ENCODE results near the gene KCNMB4.

- TF ChIP-seq CTCF (IDR thresholded peaks at IDR 0.05) (no peak), TCF7L2 (IDR thresholded peaks at IDR 0.05; ENCODE audit: low read depth, low read length) (no peak), POLR2AphosphoS5 (IDR thresholded peaks at IDR 0.05; ENCODE audit: low read depth, low read length) (no peak), SIN3A (IDR thresholded peaks at IDR 0.05; ENCODE audit: borderline replicate concordance, insufficient read depth, low read depth, low read length) (no peak), REST (IDR thresholded peaks at IDR 0.05; ENCODE audit: insufficient read depth in 1 of 2, low read depth in 2 of 2, low read length in 1 of 2) (no peak)
Measured at GRCh38 chr12:70467918-70468733, 102.0 kb downstream of the KCNMB4 start.
